ENCODE data around the gene EPHB1.

The EPHB1 gene

DNA sequence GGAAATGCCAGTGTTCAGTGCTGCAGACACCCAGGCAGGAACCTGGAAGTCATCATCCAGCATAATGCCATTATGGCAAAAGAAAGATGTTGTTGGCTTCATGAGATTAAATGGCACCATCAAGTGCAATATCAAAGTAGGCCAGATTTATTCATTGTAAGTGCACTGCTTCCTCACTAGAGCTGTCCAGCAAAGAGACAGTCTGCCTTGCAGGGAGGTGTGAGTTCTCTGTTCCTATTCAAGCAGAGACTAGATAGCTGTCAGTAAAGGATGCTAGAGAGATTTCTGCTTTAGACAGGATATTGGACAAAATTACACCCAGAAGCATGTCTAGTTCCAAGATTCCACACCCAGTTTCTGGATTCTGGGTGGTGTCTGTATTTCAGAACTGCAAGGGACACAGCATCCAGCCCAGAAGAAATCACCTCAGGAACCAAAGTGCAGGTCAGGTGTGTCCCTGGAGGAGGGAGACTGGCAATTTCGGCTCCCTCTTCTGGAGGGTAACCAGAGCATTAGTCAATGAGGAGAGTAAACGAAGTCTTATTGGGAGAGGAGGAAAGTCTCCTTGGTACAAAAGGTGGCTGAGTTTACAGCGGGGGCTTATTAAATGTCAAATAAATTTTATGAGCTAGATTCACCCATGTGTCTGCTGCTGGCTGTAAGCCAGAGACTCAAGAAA lies 377.3 kb downstream of the EPHB1 start:
- no peaks in the 10 kb centered on the region for H3K4me1 ChIP-seq (ENCODE audit: control insufficient read depth in 1 of 2, insufficient read depth in 1 of 2, low read depth in 1 of 2, low read length in 1 of 2)
- no peaks in the 10 kb centered on the region for H3K27me3 ChIP-seq
- TF ChIP-seq, protein P1, sequence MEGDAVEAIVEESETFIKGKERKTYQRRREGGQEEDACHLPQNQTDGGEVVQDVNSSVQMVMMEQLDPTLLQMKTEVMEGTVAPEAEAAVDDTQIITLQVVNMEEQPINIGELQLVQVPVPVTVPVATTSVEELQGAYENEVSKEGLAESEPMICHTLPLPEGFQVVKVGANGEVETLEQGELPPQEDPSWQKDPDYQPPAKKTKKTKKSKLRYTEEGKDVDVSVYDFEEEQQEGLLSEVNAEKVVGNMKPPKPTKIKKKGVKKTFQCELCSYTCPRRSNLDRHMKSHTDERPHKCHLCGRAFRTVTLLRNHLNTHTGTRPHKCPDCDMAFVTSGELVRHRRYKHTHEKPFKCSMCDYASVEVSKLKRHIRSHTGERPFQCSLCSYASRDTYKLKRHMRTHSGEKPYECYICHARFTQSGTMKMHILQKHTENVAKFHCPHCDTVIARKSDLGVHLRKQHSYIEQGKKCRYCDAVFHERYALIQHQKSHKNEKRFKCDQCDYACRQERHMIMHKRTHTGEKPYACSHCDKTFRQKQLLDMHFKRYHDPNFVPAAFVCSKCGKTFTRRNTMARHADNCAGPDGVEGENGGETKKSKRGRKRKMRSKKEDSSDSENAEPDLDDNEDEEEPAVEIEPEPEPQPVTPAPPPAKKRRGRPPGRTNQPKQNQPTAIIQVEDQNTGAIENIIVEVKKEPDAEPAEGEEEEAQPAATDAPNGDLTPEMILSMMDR (IDR thresholded peaks at IDR 0.05): no peak
- no peaks in the 10 kb centered on the region for H3K9me3 ChIP-seq
- H3K27ac ChIP-seq: no peak overlapping the region
- H3K4me3 ChIP-seq (ENCODE audit: low read depth in 1 of 2, low read length in 1 of 2): no peak overlapping the region
- no peaks in the 10 kb centered on the region for H3K36me3 ChIP-seq

DNA sequence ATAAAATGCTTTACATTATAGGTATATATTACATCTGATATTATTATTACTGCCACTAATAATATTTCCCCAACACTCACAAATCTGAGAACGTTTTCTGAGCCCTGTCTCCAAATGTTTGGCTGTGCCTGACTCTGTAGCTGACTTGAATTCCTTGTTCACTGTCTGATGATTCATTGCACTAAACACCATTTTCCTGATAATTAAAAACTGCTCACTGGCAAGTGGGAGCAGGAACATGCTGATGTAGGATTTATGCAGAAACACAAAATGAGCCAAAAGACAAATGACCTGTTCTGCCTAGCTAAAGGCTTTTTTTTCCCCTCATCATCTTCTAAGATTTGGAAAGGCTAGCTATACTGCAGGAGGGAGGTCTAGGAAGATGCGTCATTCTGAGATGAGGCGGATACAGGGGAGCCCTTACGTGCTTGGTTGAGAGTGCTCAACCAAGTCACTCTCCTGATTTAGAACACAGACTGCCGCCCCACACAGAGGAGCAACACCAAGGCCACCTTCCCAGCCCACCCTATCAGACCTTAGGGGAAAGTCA lies 380.7 kb downstream of the EPHB1 start:
- no peaks in the 10 kb centered on the region for H3K27me3 ChIP-seq
- H3K36me3 ChIP-seq: no peaks in the 10 kb centered on the region
- no peak overlapping the region for H3K27ac ChIP-seq
- no peaks in the 10 kb centered on the region for H3K4me1 ChIP-seq (ENCODE audit: control insufficient read depth in 1 of 2, insufficient read depth in 1 of 2, low read depth in 1 of 2, low read length in 1 of 2)
- no peaks in the 10 kb centered on the region for H3K9me3 ChIP-seq
- TF ChIP-seq, protein P1 (IDR thresholded peaks at IDR 0.05): no peak
- H3K4me3 ChIP-seq (ENCODE audit: low read depth in 1 of 2, low read length in 1 of 2): no peak overlapping the region

DNA sequence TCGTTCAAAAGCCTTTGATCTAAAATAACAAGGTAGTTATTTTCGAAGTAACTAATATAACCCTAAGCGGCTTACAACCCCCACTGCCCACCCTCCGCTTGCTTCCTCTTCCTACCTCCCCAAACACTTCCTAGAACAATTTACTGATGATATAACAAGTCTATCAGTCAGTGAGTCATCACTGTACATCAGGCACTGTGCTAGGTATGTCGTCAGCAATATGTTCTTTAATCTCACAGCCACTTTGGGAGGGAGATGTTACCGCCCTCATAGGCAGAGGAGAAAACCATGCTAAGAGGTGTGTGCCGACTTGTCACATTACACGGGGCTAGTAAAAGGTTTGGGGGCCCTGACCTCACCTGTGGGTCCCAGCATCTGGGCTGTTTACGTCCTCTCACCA lies 381.8 kb downstream of the EPHB1 start:
- Histone ChIP-seq H3K9me3 (no peaks in the 10 kb centered on the region), H3K27ac (no peak overlapping the region)
- TF ChIP-seq, protein P1 (IDR thresholded peaks at IDR 0.05): no peak

DNA sequence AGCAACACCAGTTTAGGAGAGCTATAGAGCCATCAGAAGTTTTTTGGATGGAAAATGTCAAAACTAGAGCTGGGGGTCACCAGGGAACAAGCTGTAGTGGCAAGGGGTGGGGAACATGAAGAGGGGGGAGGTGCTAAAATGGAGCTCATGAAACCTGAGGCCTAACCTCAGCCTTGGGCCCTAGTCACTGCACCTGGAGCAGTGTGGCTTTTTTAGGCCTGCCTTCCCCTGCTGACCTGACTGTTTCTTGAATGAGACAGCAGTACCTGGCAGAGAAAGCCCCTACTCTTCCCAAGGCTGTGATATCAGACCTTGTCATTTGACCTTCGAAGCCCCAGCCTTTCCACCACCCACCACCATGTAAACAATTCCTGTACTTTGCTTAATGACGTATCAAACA lies 383.5 kb downstream of the EPHB1 start:
- Histone ChIP-seq H3K4me3 (ENCODE audit: low read depth in 1 of 2, low read length in 1 of 2) (no peak overlapping the region), H3K9me3 (no peaks in the 10 kb centered on the region), H3K36me3 (no peaks in the 10 kb centered on the region), H3K4me1 (ENCODE audit: control insufficient read depth in 1 of 2, insufficient read depth in 1 of 2, low read depth in 1 of 2, low read length in 1 of 2) (no peaks in the 10 kb centered on the region), H3K27ac (no peak overlapping the region), H3K27me3 (no peaks in the 10 kb centered on the region)
- TF ChIP-seq, protein P1 (IDR thresholded peaks at IDR 0.05): no peak

More for the DNA sequence above, 381.8 kb downstream of the EPHB1 start:
- Histone ChIP-seq H3K27me3 (no peaks in the 10 kb centered on the region), H3K4me3 (ENCODE audit: low read depth in 1 of 2, low read length in 1 of 2) (no peak overlapping the region), H3K36me3 (no peaks in the 10 kb centered on the region), H3K4me1 (ENCODE audit: control insufficient read depth in 1 of 2, insufficient read depth in 1 of 2, low read depth in 1 of 2, low read length in 1 of 2) (no peaks in the 10 kb centered on the region)

- H3K4me1 ChIP-seq (ENCODE audit: control insufficient read depth in 1 of 2, insufficient read depth in 1 of 2, low read depth in 1 of 2, low read length in 1 of 2): no peaks in the 10 kb centered on the region
- H3K27me3 ChIP-seq: no peaks in the 10 kb centered on the region
- TF ChIP-seq, protein P1 (IDR thresholded peaks at IDR 0.05): no peak
- H3K9me3 ChIP-seq: no peaks in the 10 kb centered on the region
- H3K36me3 ChIP-seq: no peaks in the 10 kb centered on the region
- no peak overlapping the region for H3K4me3 ChIP-seq (ENCODE audit: low read depth in 1 of 2, low read length in 1 of 2)
- no peak overlapping the region for H3K27ac ChIP-seq
Observed at GRCh38 chr3:135181408-135181807, 386.3 kb downstream of the EPHB1 start.

Data from neutrophil (primary cell).